Stimulated activated CD4-positive, alpha-beta T cell treated with anti-CD3 and anti-CD28 coated beads, TNF-alpha, amount 100 ng/mL, for 4 hours (primary cell): ENCODE data around the gene KRTAP12-4.
"Not testable (repeated sequence)": the region's sequence is repeated elsewhere in the genome, so short reads cannot be mapped to it uniquely, and the experiment has no call there.

Source experiments
- DNase-seq, 3 experiments: peaks; one replicate each; pipeline ENCODE4 v3.0.0-alpha.2; 2020; ENCODE audit warnings: low read depth in 3 of 3

The KRTAP12-4 gene

GRCh38 chr21:44686843-44687561 lies 32.5 kb upstream of the KRTAP12-4 start:
- DNase-seq: no peak

- no peak for DNase-seq
Measured at GRCh38 chr21:44686000-44686781, 31.7 kb upstream of the KRTAP12-4 start.

GRCh38 chr21:44685050-44685449 lies 30.6 kb upstream of the KRTAP12-4 start:
- not testable (repeated sequence) for DNase-seq

- no peak for DNase-seq
Measured at GRCh38 chr21:44684483-44684882, 30.0 kb upstream of the KRTAP12-4 start.

GRCh38 chr21:44684077-44684476 lies 29.6 kb upstream of the KRTAP12-4 start:
- DNase-seq: no peak

GRCh38 chr21:44682580-44683151 lies 28.2 kb upstream of the KRTAP12-4 start:
- no peak for DNase-seq

GRCh38 chr21:44681861-44682579 lies 27.6 kb upstream of the KRTAP12-4 start, which contains the start of gene KRTAP12-1:
KRTAP12-1 (minus strand) TSS chr21:44682163; CDS start chr21:44682123, 40 bp downstream.
- DNase-seq: no peak

GRCh38 chr21:44681152-44681551 lies 26.7 kb upstream of the KRTAP12-4 start:
- DNase-seq: no peak

GRCh38 chr21:44677881-44678280 lies 23.4 kb upstream of the KRTAP12-4 start:
- DNase-seq: no peak

- DNase-seq: no peak
Measured at GRCh38 chr21:44671911-44672310, 17.5 kb upstream of the KRTAP12-4 start.

- DNase-seq: no peak
Measured at GRCh38 chr21:44670642-44671432, 16.4 kb upstream of the KRTAP12-4 start.

GRCh38 chr21:44667612-44668011 lies 13.2 kb upstream of the KRTAP12-4 start:
- no peak for DNase-seq

- DNase-seq: no peak
Measured at GRCh38 chr21:44666401-44667320, 12.2 kb upstream of the KRTAP12-4 start, which contains the start of gene KRTAP12-2. KRTAP12-2 (minus strand) TSS chr21:44666927; CDS start chr21:44666886, 41 bp downstream.

- DNase-seq: no peak
Measured at GRCh38 chr21:44664691-44665090, 10.2 kb upstream of the KRTAP12-4 start.

GRCh38 chr21:44661567-44661966 lies 7.1 kb upstream of the KRTAP12-4 start:
- DNase-seq: not testable (repeated sequence)

GRCh38 chr21:44658913-44659595 lies 4.6 kb upstream of the KRTAP12-4 start:
- DNase-seq: no peak

- no peak for DNase-seq
Measured at GRCh38 chr21:44658541-44658910, 4.1 kb upstream of the KRTAP12-4 start.

GRCh38 chr21:44657635-44658540 lies 3.4 kb upstream of the KRTAP12-4 start, which contains the start of gene KRTAP12-3:
KRTAP12-3 (plus strand) TSS chr21:44657932; CDS start chr21:44657980, 48 bp downstream.
- no peak for DNase-seq
